Endothelial cell of umbilical vein (primary cell): ENCODE results near the gene CEP152. TPM values are rescaled to one million over a fixed set of nuclear protein-coding genes. Genes with fewer than 3 reads are reported as not detected.

Source experiments
- BruUV-seq: library from RNA; stranded (reverse); fragments of 400-500 nt; replicated peaks from 2 replicates; lab custom pipeline; 2021; lab: Mats Ljungman, UMichigan
- CTCF ChIA-PET: fragments of 300-600, 350-600 bp; sonication (Branson Sonifier 250); formaldehyde crosslinking; loops from one replicate; lab custom pipeline; 2021; ENCODE audit warnings: antibody characterized with exemption, inconsistent platforms; lab: Charles Lee
- POLR2A ChIA-PET: fragments of 300-600, 350-600 bp; sonication (Branson Sonifier 250); formaldehyde crosslinking; loops from one replicate; lab custom pipeline; 2021; ENCODE audit warnings: antibody characterized with exemption, inconsistent platforms; lab: Charles Lee
- DNase-seq: peaks from one replicate; pipeline ENCODE4 v3.0.0-alpha.2; 2011; ENCODE audit warnings: low read depth, low spot score
- FAIRE-seq: peaks from 2 replicates; lab custom pipeline; 2011; peaks lifted over from hg19 to GRCh38; lab: Jason Lieb, UNC
- H2AFZ ChIP-seq: 2 replicates; pipeline ENCODE4 v1.6.0; 2012; ENCODE audit warnings: low read depth, low read length, control low read depth, inconsistent platforms
- H3K27ac ChIP-seq: 2 replicates; pipeline ENCODE4 v1.5.1; 2011; ENCODE audit warnings: low read depth, mild to moderate bottlenecking, control low read depth, low read length, moderate library complexity; ENCODE audit not compliant: insufficient read depth
- H3K27me3 ChIP-seq, 2 experiments: 2 replicates each; pipeline versions ENCODE4 v1.6.0 to v1.6.1; 2011; ENCODE audit warnings: low read length in 2 of 2, mixed read lengths in 1 of 2; ENCODE audit not compliant: control insufficient read depth in 2 of 2, insufficient read depth in 2 of 2
- H3K36me3 ChIP-seq, 2 experiments: 2 replicates in 1 of 2; 3 replicates in 1 of 2; pipeline ENCODE4 v1.5.1; 2011; ENCODE audit warnings: low read length in 2 of 2, mild to moderate bottlenecking in 1 of 2, moderate library complexity in 1 of 2; ENCODE audit not compliant: control insufficient read depth in 2 of 2, insufficient read depth in 2 of 2; ENCODE audit errors: extremely low read depth in 1 of 2
- H3K4me1 ChIP-seq: 3 replicates; pipeline ENCODE4 v1.5.1; 2011; ENCODE audit warnings: mild to moderate bottlenecking, low read length; ENCODE audit not compliant: control insufficient read depth, insufficient read depth; ENCODE audit errors: extremely low read depth
- H3K4me2 ChIP-seq: 2 replicates; pipeline ENCODE4 v1.6.1; 2011; ENCODE audit warnings: low read length, control low read depth, mixed read lengths; ENCODE audit not compliant: insufficient read depth
- H3K4me3 ChIP-seq, 3 experiments: fragments of 200-600 bp in 1 of 3; sonication (generic), shearing (Covaris generic) in 1 of 3; replicated peaks in 1 of 3; 2 replicates each; pipeline ENCODE4 v1.5.1; 2011 to 2016; ENCODE audit warnings: control low read depth in 3 of 3, low read length in 3 of 3, mild to moderate bottlenecking in 2 of 3, inconsistent platforms in 1 of 3, low read depth in 1 of 3, moderate library complexity in 1 of 3; ENCODE audit not compliant: insufficient read depth in 1 of 3
- H3K79me2 ChIP-seq: 2 replicates; pipeline ENCODE4 v1.6.0; 2012; ENCODE audit warnings: low read length, inconsistent platforms; ENCODE audit not compliant: control insufficient read depth, insufficient read depth
- H3K9ac ChIP-seq: replicated peaks from 2 replicates; pipeline ENCODE3; 2011; ENCODE audit warnings: low read length, control low read depth; ENCODE audit not compliant: insufficient read depth; ENCODE audit errors: extremely low read depth
- H3K9me1 ChIP-seq: replicated peaks from 3 replicates; pipeline ENCODE4 v1.6.0; 2011; ENCODE audit warnings: mild to moderate bottlenecking, low read length; ENCODE audit not compliant: control insufficient read depth, insufficient read depth; ENCODE audit errors: extremely low read depth
- H3K9me3 ChIP-seq: replicated peaks from 2 replicates; pipeline ENCODE4 v1.5.1; 2012; ENCODE audit warnings: low read length, inconsistent platforms; ENCODE audit not compliant: control insufficient read depth, insufficient read depth
- H4K20me1 ChIP-seq: replicated peaks from 2 replicates; pipeline ENCODE3; 2011; ENCODE audit warnings: mild to moderate bottlenecking, low read length; ENCODE audit not compliant: control insufficient read depth, insufficient read depth; ENCODE audit errors: extremely low read depth
- EZH2 ChIP-seq: IDR thresholded peaks from 2 replicates; pipeline ENCODE4 v1.6.1; 2012; ENCODE audit warnings: borderline replicate concordance, low read depth, mild to moderate bottlenecking, moderate library complexity, low read length, inconsistent platforms; ENCODE audit not compliant: severe bottlenecking
- FOS ChIP-seq: IDR thresholded peaks from 2 replicates; pipeline ENCODE4 v1.6.1; 2011; ENCODE audit warnings: mild to moderate bottlenecking, low read length, moderate library complexity, borderline replicate concordance; ENCODE audit not compliant: insufficient read depth
- GATA2 ChIP-seq: IDR thresholded peaks from 2 replicates; pipeline ENCODE4 v1.7.0; 2011; ENCODE audit warnings: low read depth, mild to moderate bottlenecking, moderate library complexity, mixed read lengths, low read length; ENCODE audit not compliant: insufficient read length, insufficient read depth
- JUN ChIP-seq: IDR thresholded peaks from 2 replicates; pipeline ENCODE4 v1.6.1; 2011; ENCODE audit warnings: borderline replicate concordance, low read depth; ENCODE audit not compliant: insufficient read length, insufficient read depth
- MYC ChIP-seq: IDR thresholded peaks from one replicate; pipeline ENCODE4 v1.6.1; 2011; ENCODE audit warnings: mild to moderate bottlenecking, low read depth, low read length
- POLR2A ChIP-seq: IDR thresholded peaks from 2 replicates; pipeline ENCODE4 v1.6.1; 2012; ENCODE audit warnings: low read depth, mild to moderate bottlenecking, control low read depth, low read length
- POLR2AphosphoS5 ChIP-seq: IDR thresholded peaks from 2 replicates; pipeline ENCODE4 v1.6.1; 2012; ENCODE audit warnings: low read depth, mild to moderate bottlenecking, control low read depth, low read length, moderate library complexity; ENCODE audit not compliant: insufficient read depth
- dilution Hi-C: fragments of 300-500 bp; cut with MboI; formaldehyde crosslinking; loops from one replicate; pipeline ENCODE4 v1.15.0; 2019; ENCODE audit warnings: low sequenced_read_pairs; ENCODE audit not compliant: extremely low pct_ligation_motif_present
- intact Hi-C: fragments of 100-400 bp; cut with micrococcal nuclease; formaldehyde crosslinking; loops from one replicate; pipeline ENCODE4 v1.10.0; 2022
- polyA plus RNA-seq, 4 experiments: library from polyadenylated mRNA; depleted of rRNA in 3 of 4; stranded (reverse) in 3 of 4; unstranded in 1 of 4; fragments of >200 nt; gene quantifications; 2 replicates each; pipeline versions ENCODE4 v1.2.1 to v1.2.3, GENCODE V29; 2011 to 2012; ENCODE audit warnings: missing spikeins in 1 of 4
- total RNA-seq: library from RNA; stranded (reverse); gene quantifications from 2 replicates; pipeline ENCODE4 v1.2.3, GENCODE V29; 2021
- TF ChIP-seq, protein P1 (sequence below): IDR thresholded peaks from 2 replicates; pipeline ENCODE4 v1.6.1; 2011; ENCODE audit not compliant: insufficient read depth, insufficient read length
- TF ChIP-seq, protein P2 (sequence below), 2 donors: IDR thresholded peaks; 1 replicate in 1 of 2; 2 replicates in 1 of 2; pipeline ENCODE4 v1.5.1; 2011; ENCODE audit warnings: low read length in 2 of 2, mild to moderate bottlenecking in 2 of 2, moderate library complexity in 2 of 2, control low read depth in 1 of 2, inconsistent platforms in 1 of 2, low read depth in 1 of 2; ENCODE audit not compliant: insufficient read depth in 1 of 2; ENCODE audit errors: extremely low read depth in 1 of 2

Gene CEP152
- total and polyA plus RNA-seq, 2 donors (not counting 3 experiments of a cell fraction or from before 2014, with no cell fraction given): 3.0 to 15.7 TPM

DNA sequence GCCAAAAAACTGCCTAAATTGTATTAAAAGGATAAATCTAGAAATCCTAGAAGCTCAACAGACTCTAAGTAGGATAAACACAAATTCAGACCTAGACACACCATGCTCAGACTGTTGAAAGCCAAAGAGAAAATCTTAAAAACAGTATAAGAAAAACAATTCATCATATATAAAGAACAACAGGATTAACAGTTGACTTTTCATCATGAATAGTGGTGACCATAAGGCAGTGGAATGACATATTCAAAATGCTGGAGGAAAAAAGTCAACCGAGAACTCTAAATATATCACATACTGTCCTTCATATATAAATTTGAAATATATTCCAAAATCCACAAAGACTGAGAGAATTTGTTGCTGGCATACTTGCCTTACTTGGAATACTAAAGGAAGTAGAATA lies 77.3 kb downstream of the CEP152 start:
- dilution Hi-C loops: no loop called here
- H3K4me2 ChIP-seq: no peak overlapping the region
- H3K9me3 ChIP-seq: no peaks in the 10 kb centered on the region
- intact Hi-C loops: no loop called here
- POLR2A ChIA-PET: no interaction called here
- FAIRE-seq (no peak), DNase-seq (no peak)
- H3K79me2 ChIP-seq: no peaks in the 10 kb centered on the region
- no peak overlapping the region for H3K4me3 ChIP-seq
- H2AFZ ChIP-seq: no peak overlapping the region
- no peaks in the 10 kb centered on the region for H4K20me1 ChIP-seq
- BruUV-seq: no TSS peak
- no peaks in the 10 kb centered on the region for H3K36me3 ChIP-seq
- H3K9me1 ChIP-seq: no peaks in the 10 kb centered on the region
- no peaks in the 10 kb centered on the region for H3K27me3 ChIP-seq
- H3K9ac ChIP-seq: no peak overlapping the region
- H3K4me1 ChIP-seq: no peaks in the 10 kb centered on the region
- CTCF ChIA-PET: no interaction called here
- H3K27ac ChIP-seq: no peak overlapping the region
- no peak for TF ChIP-seq POLR2AphosphoS5
- TF ChIP-seq MYC: no peak
- no peak for TF ChIP-seq GATA2
- no peak for TF ChIP-seq FOS
- no peak for TF ChIP-seq EZH2
- TF ChIP-seq, protein P1, sequence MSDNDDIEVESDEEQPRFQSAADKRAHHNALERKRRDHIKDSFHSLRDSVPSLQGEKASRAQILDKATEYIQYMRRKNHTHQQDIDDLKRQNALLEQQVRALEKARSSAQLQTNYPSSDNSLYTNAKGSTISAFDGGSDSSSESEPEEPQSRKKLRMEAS: no peak
- no peak for TF ChIP-seq JUN
- TF ChIP-seq POLR2A: no peak
- TF ChIP-seq, protein P2, sequence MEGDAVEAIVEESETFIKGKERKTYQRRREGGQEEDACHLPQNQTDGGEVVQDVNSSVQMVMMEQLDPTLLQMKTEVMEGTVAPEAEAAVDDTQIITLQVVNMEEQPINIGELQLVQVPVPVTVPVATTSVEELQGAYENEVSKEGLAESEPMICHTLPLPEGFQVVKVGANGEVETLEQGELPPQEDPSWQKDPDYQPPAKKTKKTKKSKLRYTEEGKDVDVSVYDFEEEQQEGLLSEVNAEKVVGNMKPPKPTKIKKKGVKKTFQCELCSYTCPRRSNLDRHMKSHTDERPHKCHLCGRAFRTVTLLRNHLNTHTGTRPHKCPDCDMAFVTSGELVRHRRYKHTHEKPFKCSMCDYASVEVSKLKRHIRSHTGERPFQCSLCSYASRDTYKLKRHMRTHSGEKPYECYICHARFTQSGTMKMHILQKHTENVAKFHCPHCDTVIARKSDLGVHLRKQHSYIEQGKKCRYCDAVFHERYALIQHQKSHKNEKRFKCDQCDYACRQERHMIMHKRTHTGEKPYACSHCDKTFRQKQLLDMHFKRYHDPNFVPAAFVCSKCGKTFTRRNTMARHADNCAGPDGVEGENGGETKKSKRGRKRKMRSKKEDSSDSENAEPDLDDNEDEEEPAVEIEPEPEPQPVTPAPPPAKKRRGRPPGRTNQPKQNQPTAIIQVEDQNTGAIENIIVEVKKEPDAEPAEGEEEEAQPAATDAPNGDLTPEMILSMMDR (IDR thresholded peaks at IDR 0.05; ENCODE audit: extremely low read depth in 1 of 2, insufficient read depth in 1 of 2, low read depth in 1 of 2, low read length in 2 of 2): no peak
